Fibroblast of lung (primary cell): ENCODE data around the gene LGR6. TPM values are rescaled to one million over a fixed set of nuclear protein-coding genes. Genes with fewer than 3 reads are reported as not detected.

ENCODE experiments used
- DNase-seq, 2 donors: peaks; one replicate each; pipeline versions ENCODE4 v3.0.0 to v3.0.0-alpha.2; 2010; ENCODE audit warnings: low read depth in 2 of 2
- H2AFZ ChIP-seq: 2 replicates; pipeline ENCODE4 v1.5.1; 2012; ENCODE audit warnings: low read length, control low read depth, inconsistent platforms
- H3K27ac ChIP-seq: 2 replicates; pipeline ENCODE4 v1.5.1; 2011; ENCODE audit warnings: low read length, control low read depth; ENCODE audit not compliant: insufficient read depth
- H3K27me3 ChIP-seq: 2 replicates; pipeline ENCODE4 v1.5.1; 2011; ENCODE audit warnings: mild to moderate bottlenecking, low read length; ENCODE audit not compliant: control insufficient read depth, insufficient read depth
- H3K36me3 ChIP-seq: 2 replicates; pipeline ENCODE4 v1.5.1; 2011; ENCODE audit warnings: low read length; ENCODE audit not compliant: control insufficient read depth, insufficient read depth
- H3K4me1 ChIP-seq: 2 replicates; pipeline ENCODE4 v1.5.1; 2011; ENCODE audit warnings: low read length; ENCODE audit not compliant: control insufficient read depth, insufficient read depth; ENCODE audit errors: extremely low read depth
- H3K4me2 ChIP-seq: 2 replicates; pipeline ENCODE4 v1.5.1; 2011; ENCODE audit warnings: low read length, control low read depth; ENCODE audit not compliant: insufficient read depth; ENCODE audit errors: extremely low read depth
- H3K4me3 ChIP-seq, 4 experiments: fragments of 200-600 bp in 1 of 4; sonication (generic) in 1 of 4; replicated peaks in 1 of 4; 2 replicates each; pipeline ENCODE4 v1.5.1; 2011 to 2016; ENCODE audit warnings: low read length in 4 of 4, low read depth in 3 of 4, mild to moderate bottlenecking in 3 of 4, control low read depth in 2 of 4, inconsistent platforms in 1 of 4, mixed read lengths in 1 of 4; ENCODE audit not compliant: insufficient read depth in 1 of 4; ENCODE audit errors: control extremely low read depth in 1 of 4
- H3K79me2 ChIP-seq: 2 replicates; pipeline ENCODE4 v1.5.1; 2012; ENCODE audit warnings: mild to moderate bottlenecking, low read length, inconsistent platforms; ENCODE audit not compliant: control insufficient read depth, insufficient read depth
- H3K9ac ChIP-seq: 2 replicates; pipeline ENCODE4 v1.5.1; 2011; ENCODE audit warnings: mild to moderate bottlenecking, low read length, control low read depth; ENCODE audit not compliant: insufficient read depth
- H3K9me3 ChIP-seq: 2 replicates; pipeline ENCODE4 v1.5.1; 2012; ENCODE audit warnings: low read depth, low read length; ENCODE audit not compliant: control insufficient read depth, insufficient read depth
- H4K20me1 ChIP-seq: 2 replicates; pipeline ENCODE4 v1.5.1; 2011; ENCODE audit warnings: low read length; ENCODE audit not compliant: control insufficient read depth, insufficient read depth; ENCODE audit errors: extremely low read depth
- EZH2 ChIP-seq: IDR thresholded peaks from 2 replicates; pipeline ENCODE4 v1.5.1; 2012; ENCODE audit warnings: low read length, control low read depth, mild to moderate bottlenecking; ENCODE audit errors: missing control alignments
- polyA plus RNA-seq, 2 donors: library from polyadenylated mRNA; depleted of rRNA in 1 of 2; stranded (reverse) in 1 of 2; unstranded in 1 of 2; fragments of >200 nt; gene quantifications; 2 replicates each; pipeline ENCODE4 v1.2.1, GENCODE V29; 2011 to 2012; ENCODE audit warnings: missing spikeins in 1 of 2
- total RNA-seq: library from RNA; depleted of rRNA; stranded (reverse); fragments of >200 nt; gene quantifications from 2 replicates; pipeline ENCODE4 v1.2.1, GENCODE V29; 2014
- TF ChIP-seq, protein P1 (sequence below), 2 donors: IDR thresholded peaks in 1 of 2; conservative IDR thresholded peaks in 1 of 2; 1 replicate in 1 of 2; 2 replicates in 1 of 2; pipeline ENCODE4 v1.5.1; 2011 to 2012; ENCODE audit warnings: low read length in 2 of 2, control low read depth in 1 of 2, inconsistent platforms in 1 of 2, low read depth in 1 of 2, mild to moderate bottlenecking in 1 of 2

The LGR6 gene
- total and polyA plus RNA-seq, 2 donors (not counting 1 experiment from before 2014, with no cell fraction given): 0.02 TPM; not detected in 1

DNA sequence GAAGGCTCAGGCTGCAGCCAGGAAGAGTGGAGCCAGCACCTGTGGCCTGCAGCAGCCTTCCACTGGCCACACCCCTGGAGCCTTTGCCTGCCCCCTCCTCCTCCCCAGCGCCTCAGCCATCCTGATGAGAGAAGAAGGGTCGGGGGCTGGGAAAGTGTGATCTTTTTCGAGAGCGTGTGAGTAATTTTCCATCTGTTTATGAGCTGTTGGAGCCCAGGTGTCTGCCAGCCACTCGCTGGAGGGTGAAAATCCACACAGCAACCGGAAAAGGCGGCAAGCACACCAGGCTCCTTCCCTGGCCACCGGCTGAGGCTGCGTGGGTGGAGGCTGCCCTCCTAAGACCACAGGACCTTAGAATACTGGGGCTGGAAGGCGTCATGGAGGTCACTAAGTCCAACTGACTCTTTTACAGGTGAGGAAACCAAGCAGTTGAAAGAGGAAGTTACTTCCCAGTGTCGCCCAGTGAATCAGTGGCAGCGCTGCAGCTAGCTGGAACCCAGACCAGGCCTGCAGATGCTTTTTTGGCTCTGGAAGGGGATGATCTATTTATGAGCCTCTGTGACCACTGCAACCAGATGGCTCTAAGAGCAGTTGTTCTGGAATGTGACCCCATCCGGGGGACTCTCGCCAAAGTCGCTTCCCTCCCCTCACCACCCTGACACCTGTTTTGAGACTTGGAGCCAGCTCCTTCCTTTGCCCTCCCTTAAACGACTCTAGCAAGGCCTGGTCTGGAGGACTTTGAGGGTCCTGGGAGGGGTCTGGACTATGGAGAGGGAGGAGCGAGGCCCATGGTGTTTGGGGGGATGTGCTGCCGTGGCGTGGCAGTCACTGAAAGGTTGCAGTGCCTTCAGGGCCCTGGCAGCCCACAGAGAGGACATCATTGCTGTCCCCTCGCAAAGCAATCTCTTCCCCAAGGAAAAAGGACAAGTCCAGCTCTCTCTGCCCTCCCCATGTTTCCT, 54.5 kb downstream of the LGR6 start:
- H3K9ac ChIP-seq: no peak overlapping the region
- no peaks in the 10 kb centered on the region for H3K79me2 ChIP-seq
- no peak for DNase-seq
- H3K27ac ChIP-seq: no peak overlapping the region
- H4K20me1 ChIP-seq: no peaks in the 10 kb centered on the region
- H3K4me3 ChIP-seq: no peak overlapping the region
- TF ChIP-seq, protein P1, sequence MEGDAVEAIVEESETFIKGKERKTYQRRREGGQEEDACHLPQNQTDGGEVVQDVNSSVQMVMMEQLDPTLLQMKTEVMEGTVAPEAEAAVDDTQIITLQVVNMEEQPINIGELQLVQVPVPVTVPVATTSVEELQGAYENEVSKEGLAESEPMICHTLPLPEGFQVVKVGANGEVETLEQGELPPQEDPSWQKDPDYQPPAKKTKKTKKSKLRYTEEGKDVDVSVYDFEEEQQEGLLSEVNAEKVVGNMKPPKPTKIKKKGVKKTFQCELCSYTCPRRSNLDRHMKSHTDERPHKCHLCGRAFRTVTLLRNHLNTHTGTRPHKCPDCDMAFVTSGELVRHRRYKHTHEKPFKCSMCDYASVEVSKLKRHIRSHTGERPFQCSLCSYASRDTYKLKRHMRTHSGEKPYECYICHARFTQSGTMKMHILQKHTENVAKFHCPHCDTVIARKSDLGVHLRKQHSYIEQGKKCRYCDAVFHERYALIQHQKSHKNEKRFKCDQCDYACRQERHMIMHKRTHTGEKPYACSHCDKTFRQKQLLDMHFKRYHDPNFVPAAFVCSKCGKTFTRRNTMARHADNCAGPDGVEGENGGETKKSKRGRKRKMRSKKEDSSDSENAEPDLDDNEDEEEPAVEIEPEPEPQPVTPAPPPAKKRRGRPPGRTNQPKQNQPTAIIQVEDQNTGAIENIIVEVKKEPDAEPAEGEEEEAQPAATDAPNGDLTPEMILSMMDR (conservative IDR thresholded peaks at IDR 0.05 in 1 of 2, IDR thresholded peaks at IDR 0.05 in 1 of 2; ENCODE audit: low read depth in 1 of 2, low read length in 2 of 2): no peak
- no peak for TF ChIP-seq EZH2
- H3K4me2 ChIP-seq: no peak overlapping the region
- no peaks in the 10 kb centered on the region for H3K36me3 ChIP-seq
- no peak overlapping the region for H2AFZ ChIP-seq
- H3K27me3 ChIP-seq: peaks cover 37% of the 10 kb centered on the region
- H3K4me1 ChIP-seq: no peaks in the 10 kb centered on the region
- no peaks in the 10 kb centered on the region for H3K9me3 ChIP-seq

DNA sequence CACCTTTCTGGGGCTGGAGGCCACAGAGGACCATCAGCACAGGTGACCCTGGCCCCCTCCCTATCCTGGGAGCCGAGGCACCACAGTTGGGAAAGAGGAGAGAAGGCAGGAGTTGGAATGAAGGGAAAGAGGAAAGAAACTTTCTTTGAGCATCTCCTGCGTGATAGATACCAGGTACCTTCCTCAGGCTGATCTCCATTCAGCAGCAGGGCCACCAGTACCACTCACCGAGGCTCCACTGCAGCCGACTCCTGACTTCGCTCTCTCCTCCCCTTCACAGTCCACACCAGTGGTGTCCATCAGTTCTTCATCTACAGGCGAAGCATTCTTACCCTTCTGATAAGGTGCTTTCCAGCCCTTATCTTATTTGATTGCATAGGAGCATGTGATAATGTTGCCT, 55.3 kb downstream of the LGR6 start:
- no peaks in the 10 kb centered on the region for H3K4me1 ChIP-seq
- no peaks in the 10 kb centered on the region for H3K9me3 ChIP-seq
- no peaks in the 10 kb centered on the region for H3K79me2 ChIP-seq
- H3K36me3 ChIP-seq: no peaks in the 10 kb centered on the region
- H2AFZ ChIP-seq: no peak overlapping the region
- no peak for DNase-seq
- no peak overlapping the region for H3K27ac ChIP-seq
- no peaks in the 10 kb centered on the region for H4K20me1 ChIP-seq
- H3K4me3 ChIP-seq: no peak overlapping the region
- TF ChIP-seq EZH2: no peak
- TF ChIP-seq, protein P1 (conservative IDR thresholded peaks at IDR 0.05 in 1 of 2, IDR thresholded peaks at IDR 0.05 in 1 of 2; ENCODE audit: low read depth in 1 of 2, low read length in 2 of 2): no peak
- H3K9ac ChIP-seq: no peak overlapping the region
- H3K27me3 ChIP-seq: peaks cover 34% of the 10 kb centered on the region
- H3K4me2 ChIP-seq: no peak overlapping the region

DNA sequence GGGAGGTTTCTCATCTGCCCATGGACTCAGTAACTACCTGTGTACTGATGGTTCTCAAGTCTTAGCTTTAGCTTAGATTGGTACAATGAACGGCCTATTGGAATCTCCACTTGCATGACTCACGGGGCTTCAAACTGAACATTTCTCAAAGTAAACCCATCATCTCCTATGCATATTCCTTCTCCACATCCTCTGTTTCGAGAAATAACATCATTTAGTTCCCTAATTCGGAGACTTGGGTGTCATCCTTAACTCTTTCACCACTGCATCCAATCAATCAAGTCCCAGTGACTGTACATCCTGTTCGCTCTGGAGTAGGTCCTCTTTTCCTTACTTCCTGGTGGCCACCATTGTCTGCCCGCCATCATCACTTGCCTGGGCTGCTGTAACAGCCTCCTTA, 55.8 kb downstream of the LGR6 start:
- H3K27me3 ChIP-seq: peaks cover 34% of the 10 kb centered on the region
- no peak overlapping the region for H3K4me3 ChIP-seq
- no peak overlapping the region for H3K9ac ChIP-seq
- H3K36me3 ChIP-seq: no peaks in the 10 kb centered on the region
- no peaks in the 10 kb centered on the region for H3K9me3 ChIP-seq
- no peak for DNase-seq
- no peaks in the 10 kb centered on the region for H4K20me1 ChIP-seq
- H3K4me1 ChIP-seq: no peaks in the 10 kb centered on the region
- no peak for TF ChIP-seq EZH2
- TF ChIP-seq, protein P1 (conservative IDR thresholded peaks at IDR 0.05 in 1 of 2, IDR thresholded peaks at IDR 0.05 in 1 of 2; ENCODE audit: low read depth in 1 of 2, low read length in 2 of 2): no peak
- H2AFZ ChIP-seq: no peak overlapping the region
- no peak overlapping the region for H3K27ac ChIP-seq
- no peaks in the 10 kb centered on the region for H3K79me2 ChIP-seq
- H3K4me2 ChIP-seq: no peak overlapping the region
